ENCODE measurements around the gene EHMT1.

Gene EHMT1

GRCh38 chr9:137764981-137765380, 146.2 kb downstream of the EHMT1 start:
- DNase-seq (ENCODE audit: extremely low spot score) = no peak
- TF ChIP-seq FOXK2 (IDR thresholded peaks at IDR 0.05) (no peak), BHLHE40 (IDR thresholded peaks at IDR 0.05; ENCODE audit: borderline replicate concordance) (no peak), FOXA1 (IDR thresholded peaks at IDR 0.05) (no peak), ZNF384 (IDR thresholded peaks at IDR 0.05) (no peak), FOXM1 (IDR thresholded peaks at IDR 0.05; ENCODE audit: borderline replicate concordance) (no peak), NFRKB (IDR thresholded peaks at IDR 0.05) (no peak)
- ChIA-PET POLR2A (no interaction called here), CTCF (no interaction called here)

GRCh38 chr9:137765536-137765935, 146.7 kb downstream of the EHMT1 start:
- no peak for TF ChIP-seq FOXM1 (IDR thresholded peaks at IDR 0.05; ENCODE audit: borderline replicate concordance)
- TF ChIP-seq FOXA1 (IDR thresholded peaks at IDR 0.05) = no peak
- TF ChIP-seq NFRKB (IDR thresholded peaks at IDR 0.05) = no peak
- no peak for TF ChIP-seq FOXK2 (IDR thresholded peaks at IDR 0.05)
- TF ChIP-seq PKNOX1 (IDR thresholded peaks at IDR 0.05) = no peak
- TF ChIP-seq CTBP1 (IDR thresholded peaks at IDR 0.05; ENCODE audit: borderline replicate concordance) = no peak
- TF ChIP-seq L3MBTL2 (conservative IDR thresholded peaks at IDR 0.05) = no peak
- no peak for TF ChIP-seq ELF4 (IDR thresholded peaks at IDR 0.05)
- no peak for TF ChIP-seq LEF1 (IDR thresholded peaks at IDR 0.05; ENCODE audit: borderline replicate concordance)
- TF ChIP-seq SUZ12 (IDR thresholded peaks at IDR 0.05) = no peak
- no peak for TF ChIP-seq HDGF (IDR thresholded peaks at IDR 0.05; ENCODE audit: borderline replicate concordance)
- no peak for TF ChIP-seq ARNT (IDR thresholded peaks at IDR 0.05)
- no peak for TF ChIP-seq BHLHE40 (IDR thresholded peaks at IDR 0.05; ENCODE audit: borderline replicate concordance)
- TF ChIP-seq SP1 (IDR thresholded peaks at IDR 0.05) = no peak
- no peak for TF ChIP-seq TARDBP (IDR thresholded peaks at IDR 0.05)
- TF ChIP-seq ZNF384 (IDR thresholded peaks at IDR 0.05) = no peak
- CTCF ChIA-PET = no interaction called here
- POLR2A ChIA-PET = no interaction called here

GRCh38 chr9:137771580-137771979, 152.8 kb downstream of the EHMT1 start:
- DNase-seq (ENCODE audit: extremely low spot score) = no peak
- ChIA-PET POLR2A (no interaction called here), CTCF (no interaction called here)
- TF ChIP-seq FOXM1 (IDR thresholded peaks at IDR 0.05; ENCODE audit: borderline replicate concordance) = no peak

More at GRCh38 chr9:137765536-137765935, 146.7 kb downstream of the EHMT1 start:
- no peak for DNase-seq (ENCODE audit: extremely low spot score)

GRCh38 chr9:137772281-137772873, 153.6 kb downstream of the EHMT1 start:
- no peak for DNase-seq (ENCODE audit: extremely low spot score)
- TF ChIP-seq BHLHE40 (IDR thresholded peaks at IDR 0.05; ENCODE audit: borderline replicate concordance) = no peak
- no peak for TF ChIP-seq FOXA1 (IDR thresholded peaks at IDR 0.05)
- no peak for TF ChIP-seq SUZ12 (IDR thresholded peaks at IDR 0.05)
- no peak for TF ChIP-seq SP1 (IDR thresholded peaks at IDR 0.05)
- no peak for TF ChIP-seq L3MBTL2 (conservative IDR thresholded peaks at IDR 0.05)
- TF ChIP-seq NFRKB (IDR thresholded peaks at IDR 0.05) = no peak
- TF ChIP-seq ARNT (IDR thresholded peaks at IDR 0.05) = no peak
- TF ChIP-seq ZNF384 (IDR thresholded peaks at IDR 0.05) = no peak
- no peak for TF ChIP-seq LEF1 (IDR thresholded peaks at IDR 0.05; ENCODE audit: borderline replicate concordance)
- no peak for TF ChIP-seq TARDBP (IDR thresholded peaks at IDR 0.05)
- no peak for TF ChIP-seq ELF4 (IDR thresholded peaks at IDR 0.05)
- no peak for TF ChIP-seq PKNOX1 (IDR thresholded peaks at IDR 0.05)
- no peak for TF ChIP-seq CTBP1 (IDR thresholded peaks at IDR 0.05; ENCODE audit: borderline replicate concordance)
- TF ChIP-seq HDGF (IDR thresholded peaks at IDR 0.05; ENCODE audit: borderline replicate concordance) = no peak
- TF ChIP-seq FOXM1 (IDR thresholded peaks at IDR 0.05; ENCODE audit: borderline replicate concordance) = no peak
- no peak for TF ChIP-seq FOXK2 (IDR thresholded peaks at IDR 0.05)
- CTCF ChIA-PET = no interaction called here
- POLR2A ChIA-PET = no interaction called here

GRCh38 chr9:137774775-137775386, 156.1 kb downstream of the EHMT1 start:
- ChIA-PET CTCF (no interaction called here), POLR2A (no interaction called here)
- no peak for TF ChIP-seq SP1 (IDR thresholded peaks at IDR 0.05)
- TF ChIP-seq BHLHE40 (IDR thresholded peaks at IDR 0.05; ENCODE audit: borderline replicate concordance) = no peak
- TF ChIP-seq FOXA1 (IDR thresholded peaks at IDR 0.05) = no peak
- no peak for TF ChIP-seq PKNOX1 (IDR thresholded peaks at IDR 0.05)
- no peak for TF ChIP-seq NFRKB (IDR thresholded peaks at IDR 0.05)
- DNase-seq (ENCODE audit: extremely low spot score) = no peak

- ChIA-PET CTCF (interaction anchor here (0.8 kb wide), 1 partner anchor 61 kb away, joined by 3 read pairs; no protein-coding TSS in a partner anchor), POLR2A (no interaction called here)
- no peak for DNase-seq (ENCODE audit: extremely low spot score)
- no peak for TF ChIP-seq TARDBP (IDR thresholded peaks at IDR 0.05)
Measured at GRCh38 chr9:137776306-137776995, 157.6 kb downstream of the EHMT1 start.

Data from HEK293T (cell line).